Karpas-422 (cell line): ENCODE data around the gene ATP23. TPM values are rescaled to one million over a fixed set of nuclear protein-coding genes. Genes with fewer than 3 reads are reported as not detected.

Experiments used
- DNase-seq: peaks from one replicate; pipeline ENCODE4 v3.0.0-alpha.2; 2015
- H2AFZ ChIP-seq: fragments of 200-600 bp; sonication (generic); 2 replicates; pipeline ENCODE4 v1.6.1; 2014; ENCODE audit warnings: antibody characterized with exemption, low read length, mixed read lengths
- H3K27ac ChIP-seq: fragments of 200-600 bp; sonication (generic); 2 replicates; pipeline ENCODE4 v1.5.1; 2014; ENCODE audit warnings: mild to moderate bottlenecking, low read length, moderate library complexity
- H3K27me3 ChIP-seq: fragments of 200-600 bp; sonication (generic); 2 replicates; pipeline ENCODE4 v1.6.1; 2014; ENCODE audit warnings: low read length, mixed read lengths
- H3K36me3 ChIP-seq: fragments of 200-600 bp; sonication (generic); 2 replicates; pipeline ENCODE4 v1.6.1; 2014; ENCODE audit warnings: low read length, mixed read lengths; ENCODE audit not compliant: insufficient read depth
- H3K4me1 ChIP-seq: fragments of 200-600 bp; sonication (generic); 2 replicates; pipeline ENCODE4 v1.6.1; 2014; ENCODE audit warnings: mild to moderate bottlenecking, low read length, mixed read lengths
- H3K4me2 ChIP-seq: fragments of 200-600 bp; sonication (generic); 2 replicates; pipeline ENCODE4 v1.6.1; 2014; ENCODE audit warnings: low read length, low read depth, mild to moderate bottlenecking; ENCODE audit not compliant: poor library complexity, severe bottlenecking
- H3K4me3 ChIP-seq: fragments of 200-600 bp; sonication (generic); 2 replicates; pipeline ENCODE4 v1.5.1; 2014; ENCODE audit warnings: mild to moderate bottlenecking, antibody characterized with exemption, low read length, mixed read lengths
- H3K79me2 ChIP-seq: fragments of 200-600 bp; sonication (generic); 2 replicates; pipeline ENCODE4 v1.6.1; 2014; ENCODE audit warnings: mild to moderate bottlenecking, low read length, mixed read lengths
- H3K9ac ChIP-seq: fragments of 200-600 bp; sonication (generic); 2 replicates; pipeline ENCODE4 v1.6.0; 2014; ENCODE audit warnings: low read length
- H3K9me2 ChIP-seq: fragments of 200-600 bp; sonication (generic), shearing (Covaris generic); replicated peaks from 2 replicates; pipeline ENCODE4 v1.6.0; 2014; ENCODE audit warnings: mild to moderate bottlenecking, low read length, moderate library complexity; ENCODE audit not compliant: insufficient read depth
- H3K9me3 ChIP-seq: fragments of 300-700, 200-600 bp; sonication (generic); 2 replicates; pipeline ENCODE4 v1.6.1; 2014; ENCODE audit warnings: low read length, mixed read lengths
- H4K20me1 ChIP-seq: fragments of 200-600 bp; sonication (generic); 2 replicates; pipeline ENCODE4 v1.6.1; 2014; ENCODE audit warnings: mild to moderate bottlenecking, antibody characterized with exemption, low read length, low read depth; ENCODE audit not compliant: insufficient read depth
- total RNA-seq: library from RNA; depleted of rRNA; stranded (reverse); fragments of >200 nt; shearing (Covaris generic); gene quantifications from 2 replicates; pipeline ENCODE4 v1.2.3, GENCODE V29; 2014; ENCODE audit warnings: low replicate concordance

The ATP23 gene
- total RNA-seq, 1 experiment from 2014 or later: 36.3 TPM

DNA sequence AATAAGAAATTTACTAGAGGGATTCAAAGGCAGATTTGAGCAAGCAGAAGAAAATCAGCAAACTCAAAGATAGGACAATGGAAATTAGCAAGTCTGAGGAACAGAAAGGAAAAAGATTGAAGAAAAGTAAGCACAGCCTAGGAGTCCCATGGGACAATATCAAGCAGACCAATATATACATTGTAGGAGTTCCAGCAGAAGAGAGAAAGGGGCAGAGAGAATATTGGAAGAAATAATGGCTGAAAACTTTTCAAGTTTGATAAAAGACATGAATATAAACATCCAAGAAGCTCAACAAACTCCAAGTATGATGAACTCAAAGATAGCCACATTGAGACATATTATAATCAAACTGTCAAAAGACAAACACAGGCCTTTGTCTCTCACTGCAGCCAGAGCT, 25.2 kb downstream of the ATP23 start:
- H3K79me2 ChIP-seq: no peaks in the 10 kb centered on the region
- no peaks in the 10 kb centered on the region; the same call in 1 of the 2 replicates for H3K9me3 ChIP-seq
- no peaks in the 10 kb centered on the region for H3K36me3 ChIP-seq
- H4K20me1 ChIP-seq: no peaks in the 10 kb centered on the region
- no peaks in the 10 kb centered on the region for H3K9me2 ChIP-seq
- H3K4me1 ChIP-seq: no peaks in the 10 kb centered on the region
- no peak overlapping the region for H3K27ac ChIP-seq
- no peak overlapping the region for H3K4me2 ChIP-seq
- H3K9ac ChIP-seq: no peak overlapping the region
- no peak overlapping the region for H2AFZ ChIP-seq
- H3K27me3 ChIP-seq: no peaks in the 10 kb centered on the region
- no peak overlapping the region for H3K4me3 ChIP-seq
- DNase-seq: no peak

DNA sequence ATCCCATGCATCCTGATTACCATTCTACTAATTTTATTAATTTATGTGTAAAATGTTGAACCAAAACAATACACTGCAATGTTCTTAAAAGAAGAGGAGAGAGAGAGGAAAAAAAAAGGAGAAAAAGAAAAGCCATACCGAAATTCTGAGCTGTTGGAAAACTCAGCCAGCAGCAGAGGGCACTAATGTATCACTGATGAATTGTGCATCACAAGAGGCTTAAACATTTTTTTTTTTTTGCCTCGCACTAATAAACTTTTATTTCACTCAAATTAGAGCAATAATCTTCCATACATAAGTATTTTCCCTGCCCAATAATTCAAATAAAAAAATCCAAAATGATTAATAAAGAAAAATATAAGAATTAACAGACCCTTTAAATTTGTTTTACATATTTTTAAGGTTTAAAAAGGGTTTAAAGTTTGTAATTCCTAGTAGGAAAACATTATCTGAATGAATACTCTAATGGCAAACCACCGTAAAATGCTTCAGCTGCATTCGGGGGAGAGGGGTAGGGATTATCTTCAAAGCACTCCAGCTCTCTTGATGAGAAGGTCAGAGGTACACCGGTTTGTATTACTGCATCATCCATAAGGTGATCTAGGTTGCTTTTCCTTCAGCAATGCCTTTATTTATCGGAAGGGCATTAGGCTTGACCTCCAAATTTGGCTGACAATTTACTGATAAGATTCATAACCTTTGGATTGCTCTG, 41.9 kb downstream of the ATP23 start:
- H3K9ac ChIP-seq: no peak overlapping the region
- no peaks in the 10 kb centered on the region for H3K9me3 ChIP-seq
- H3K27me3 ChIP-seq: no peaks in the 10 kb centered on the region
- no peak overlapping the region for H2AFZ ChIP-seq
- peak; percentile 76 for DNase-seq
- H4K20me1 ChIP-seq: no peaks in the 10 kb centered on the region
- no peaks in the 10 kb centered on the region for H3K79me2 ChIP-seq
- H3K36me3 ChIP-seq: no peaks in the 10 kb centered on the region
- no peak overlapping the region for H3K4me2 ChIP-seq
- H3K27ac ChIP-seq: no peak overlapping the region
- H3K4me3 ChIP-seq: no peak overlapping the region
- H3K4me1 ChIP-seq: no peaks in the 10 kb centered on the region
- no peaks in the 10 kb centered on the region for H3K9me2 ChIP-seq

DNA sequence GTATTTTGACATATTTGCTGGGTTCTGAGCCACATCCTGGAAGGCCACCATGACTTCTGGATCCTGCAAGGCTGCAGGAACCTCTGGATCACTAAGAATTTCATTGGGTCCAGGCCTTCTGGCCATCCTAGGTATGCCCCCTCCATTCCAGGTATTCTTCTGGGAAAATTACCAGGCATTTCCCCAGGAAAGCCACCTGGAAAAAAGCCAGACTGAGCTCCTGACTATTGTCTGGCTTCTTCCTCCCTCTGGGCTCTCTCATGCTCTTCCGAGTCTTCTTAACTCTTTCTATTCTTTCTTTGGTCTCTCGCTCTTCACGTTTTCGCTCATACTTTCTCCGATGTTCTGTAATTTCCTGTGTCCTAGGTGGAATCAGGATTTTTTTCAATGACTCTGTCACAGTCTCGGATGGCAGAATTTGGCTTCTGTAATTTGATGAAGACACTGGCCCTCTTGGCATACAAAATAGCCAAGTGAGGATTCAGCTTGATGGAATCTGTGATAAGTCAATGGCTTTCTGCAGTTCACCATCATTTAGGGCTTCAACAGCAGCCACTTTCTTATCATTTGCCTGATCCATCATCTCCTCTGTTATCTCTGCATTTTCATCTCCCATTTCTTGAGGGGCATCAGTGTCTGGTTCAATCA, 42.6 kb downstream of the ATP23 start:
- Histone ChIP-seq H2AFZ (no peak overlapping the region), H3K4me1 (no peaks in the 10 kb centered on the region), H3K4me3 (no peak overlapping the region), H3K27me3 (no peaks in the 10 kb centered on the region), H3K9me3 (no peaks in the 10 kb centered on the region), H4K20me1 (no peaks in the 10 kb centered on the region), H3K36me3 (no peaks in the 10 kb centered on the region), H3K4me2 (no peak overlapping the region), H3K79me2 (no peaks in the 10 kb centered on the region), H3K27ac (no peak overlapping the region), H3K9me2 (no peaks in the 10 kb centered on the region), H3K9ac (no peak overlapping the region)
- DNase-seq: no peak

DNA sequence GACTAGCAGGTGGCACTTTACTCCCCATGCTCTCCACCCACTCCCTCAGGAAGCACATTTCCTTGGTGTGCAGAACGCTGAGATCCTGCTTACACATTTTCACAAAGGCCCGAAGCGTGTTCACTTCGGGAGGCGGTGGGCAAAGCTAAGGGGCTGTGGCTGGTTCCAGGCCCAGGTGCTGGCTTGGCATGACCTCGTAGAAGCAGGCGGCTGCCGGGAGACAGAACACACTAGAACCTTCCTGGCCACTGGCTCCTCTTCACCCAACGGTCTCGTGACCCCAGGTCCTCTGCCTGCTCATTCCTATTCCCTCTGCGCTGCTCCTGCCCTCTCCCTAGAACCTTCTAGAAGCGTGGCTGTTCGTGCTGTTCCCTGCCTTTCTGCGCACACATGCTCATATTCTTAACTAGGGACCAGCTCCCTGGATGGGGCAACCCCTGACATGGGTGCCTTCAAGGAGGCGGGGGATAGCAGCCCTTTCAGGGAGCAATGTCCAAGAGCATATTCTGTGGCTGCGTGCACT, 43.3 kb downstream of the ATP23 start:
- no peaks in the 10 kb centered on the region for H3K27me3 ChIP-seq
- H3K9ac ChIP-seq: no peak overlapping the region
- H3K9me3 ChIP-seq: no peaks in the 10 kb centered on the region
- H2AFZ ChIP-seq: no peak overlapping the region
- no peak overlapping the region for H3K4me2 ChIP-seq
- H3K4me3 ChIP-seq: no peak overlapping the region
- no peaks in the 10 kb centered on the region for H3K36me3 ChIP-seq
- no peaks in the 10 kb centered on the region for H4K20me1 ChIP-seq
- H3K9me2 ChIP-seq: no peaks in the 10 kb centered on the region
- no peak overlapping the region for H3K27ac ChIP-seq
- no peak for DNase-seq
- no peaks in the 10 kb centered on the region for H3K79me2 ChIP-seq
- no peaks in the 10 kb centered on the region for H3K4me1 ChIP-seq

DNA sequence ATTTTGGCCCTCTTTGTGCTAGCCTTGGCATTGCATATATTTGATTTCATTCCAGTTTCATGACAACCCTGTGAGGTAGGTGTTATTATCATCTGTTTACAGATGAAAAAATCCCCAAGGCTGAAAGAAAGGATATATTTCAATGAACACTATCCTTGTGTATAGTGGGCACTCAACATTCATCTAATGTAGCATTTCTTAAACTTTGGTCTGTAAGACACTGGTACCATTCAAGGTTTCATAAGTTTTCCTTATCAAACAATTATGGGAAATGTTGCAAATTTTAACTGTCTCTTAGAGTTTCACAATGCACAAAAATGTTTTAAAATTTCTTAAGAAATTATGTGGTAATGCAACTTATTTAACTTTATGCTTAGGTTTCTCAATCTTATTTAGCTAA, 44.3 kb downstream of the ATP23 start:
- Histone ChIP-seq H3K27me3 (no peaks in the 10 kb centered on the region), H3K9ac (no peak overlapping the region), H4K20me1 (no peaks in the 10 kb centered on the region), H3K4me1 (no peaks in the 10 kb centered on the region), H3K27ac (no peak overlapping the region), H3K79me2 (no peaks in the 10 kb centered on the region), H3K9me2 (no peaks in the 10 kb centered on the region), H3K9me3 (no peaks in the 10 kb centered on the region), H2AFZ (no peak overlapping the region), H3K4me3 (no peak overlapping the region), H3K4me2 (no peak overlapping the region), H3K36me3 (no peaks in the 10 kb centered on the region)
- DNase-seq: no peak

DNA sequence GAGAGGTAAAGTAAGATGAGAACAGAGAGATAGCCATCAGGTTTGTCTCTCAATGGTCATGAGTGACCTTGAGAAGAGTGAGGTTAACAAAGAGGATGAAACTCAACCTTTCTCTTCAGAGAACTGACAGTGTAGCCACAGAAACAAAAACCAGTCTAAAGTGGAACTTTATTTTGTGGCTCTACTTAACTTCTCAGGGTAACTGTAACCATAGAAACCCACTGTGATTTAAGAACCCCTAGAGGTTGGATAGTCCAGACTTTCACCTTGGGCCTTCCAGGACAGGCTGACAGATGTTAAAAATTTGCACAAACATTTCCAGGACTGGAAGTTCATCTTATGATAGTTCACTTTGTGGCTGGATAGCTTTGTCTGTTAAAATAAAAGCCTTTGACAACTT, 48.5 kb downstream of the ATP23 start:
- H4K20me1 ChIP-seq: no peaks in the 10 kb centered on the region
- H2AFZ ChIP-seq: no peak overlapping the region
- DNase-seq: no peak
- no peak overlapping the region for H3K9ac ChIP-seq
- H3K27me3 ChIP-seq: no peaks in the 10 kb centered on the region
- no peaks in the 10 kb centered on the region for H3K36me3 ChIP-seq
- no peak overlapping the region for H3K27ac ChIP-seq
- H3K4me1 ChIP-seq: no peaks in the 10 kb centered on the region
- no peaks in the 10 kb centered on the region for H3K79me2 ChIP-seq
- H3K9me2 ChIP-seq: no peaks in the 10 kb centered on the region
- no peaks in the 10 kb centered on the region for H3K9me3 ChIP-seq
- no peak overlapping the region for H3K4me3 ChIP-seq
- no peak overlapping the region for H3K4me2 ChIP-seq

DNA sequence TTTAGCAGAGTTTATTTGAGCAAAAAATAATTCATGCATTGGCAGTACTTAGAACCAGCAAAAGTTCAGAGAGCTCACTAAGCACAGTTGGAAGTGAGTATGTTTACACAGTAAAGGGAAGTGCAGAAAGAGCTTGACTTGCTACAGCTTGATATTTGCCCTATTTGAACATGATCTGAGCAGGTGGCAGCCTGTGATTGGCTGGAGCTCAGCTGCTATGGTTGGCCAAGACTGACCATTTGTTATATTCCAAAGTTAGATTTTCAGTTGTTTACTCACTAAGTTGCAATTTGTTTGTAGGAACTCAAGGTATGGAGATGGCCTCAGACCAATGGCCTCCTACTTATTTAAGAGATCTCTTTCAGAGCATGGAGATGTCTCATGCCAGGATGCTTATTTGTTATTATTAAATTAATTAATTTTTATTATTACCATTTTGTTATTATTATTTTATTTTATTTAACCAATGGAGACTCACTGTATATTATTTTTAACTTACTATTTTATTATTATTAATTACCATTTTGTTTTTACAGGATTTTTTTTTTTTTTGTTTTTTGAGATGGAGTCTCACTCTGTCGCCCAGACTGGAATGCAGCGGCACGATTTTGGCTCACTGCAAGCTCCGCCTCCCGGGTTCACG, 49.0 kb downstream of the ATP23 start:
- H3K4me1 ChIP-seq: no peaks in the 10 kb centered on the region
- no peak overlapping the region for H3K9ac ChIP-seq
- no peaks in the 10 kb centered on the region for H4K20me1 ChIP-seq
- no peaks in the 10 kb centered on the region for H3K9me2 ChIP-seq
- no peaks in the 10 kb centered on the region for H3K79me2 ChIP-seq
- no peaks in the 10 kb centered on the region for H3K36me3 ChIP-seq
- H3K4me3 ChIP-seq: no peak overlapping the region
- H2AFZ ChIP-seq: no peak overlapping the region
- H3K4me2 ChIP-seq: no peak overlapping the region
- no peak overlapping the region for H3K27ac ChIP-seq
- DNase-seq: no peak
- H3K9me3 ChIP-seq: no peaks in the 10 kb centered on the region
- no peaks in the 10 kb centered on the region for H3K27me3 ChIP-seq

DNA sequence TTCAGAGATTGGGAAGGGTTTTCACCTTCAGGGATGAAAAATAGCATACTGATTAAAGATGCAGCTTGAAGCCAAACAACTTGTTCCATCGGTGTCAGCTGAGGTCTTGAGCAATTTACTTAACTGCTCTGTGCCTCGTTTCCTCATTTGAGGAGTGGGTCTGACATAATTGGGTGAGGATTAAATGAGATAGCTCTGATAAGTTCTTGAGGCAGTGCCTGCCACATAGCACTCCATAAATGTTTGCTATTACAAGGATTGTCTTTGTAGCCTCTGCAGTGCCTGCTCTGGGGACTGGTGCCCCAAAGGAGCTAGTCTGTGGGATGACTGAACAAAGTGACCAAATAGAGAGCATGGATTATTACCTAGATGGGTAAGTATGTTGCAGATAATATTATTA, 50.6 kb downstream of the ATP23 start:
- H3K4me3 ChIP-seq: no peak overlapping the region
- DNase-seq: no peak
- H3K27me3 ChIP-seq: no peaks in the 10 kb centered on the region
- no peak overlapping the region for H3K27ac ChIP-seq
- H3K9ac ChIP-seq: no peak overlapping the region
- no peaks in the 10 kb centered on the region for H3K9me2 ChIP-seq
- H3K4me2 ChIP-seq: no peak overlapping the region
- no peaks in the 10 kb centered on the region for H3K4me1 ChIP-seq
- no peaks in the 10 kb centered on the region for H3K36me3 ChIP-seq
- H2AFZ ChIP-seq: no peak overlapping the region
- peaks cover 8% of the 10 kb centered on the region for H3K9me3 ChIP-seq
- H4K20me1 ChIP-seq: no peaks in the 10 kb centered on the region
- H3K79me2 ChIP-seq: no peaks in the 10 kb centered on the region
